Transverse colon (tissue), 4 donors: ENCODE measurements around the gene JAKMIP3. TPM values are rescaled to one million over a fixed set of nuclear protein-coding genes. Genes with fewer than 3 reads are reported as not detected.

Experiments
- DNase-seq: peaks from one replicate; pipeline ENCODE4 v3.0.0-alpha.2; 2019
- H3K27ac ChIP-seq, 4 donors: fragments of 200-600 bp; sonication (generic); 2 replicates each; pipeline ENCODE4 v1.5.1; 2016 to 2018; ENCODE audit warnings: inconsistent platforms in 4 of 4
- H3K27me3 ChIP-seq: fragments of 200-600 bp; sonication (generic); 2 replicates; pipeline ENCODE4 v1.5.1; 2017; ENCODE audit warnings: inconsistent platforms
- H3K36me3 ChIP-seq, 4 donors: fragments of 200-600 bp; sonication (generic); 2 replicates each; pipeline ENCODE4 v1.5.1; 2017 to 2019; ENCODE audit warnings: inconsistent platforms in 4 of 4
- H3K4me1 ChIP-seq, 4 donors: fragments of 200-600 bp; sonication (generic); 2 replicates each; pipeline ENCODE4 v1.5.1; 2017 to 2020; ENCODE audit warnings: inconsistent platforms in 4 of 4
- H3K4me3 ChIP-seq, 4 donors: fragments of 200-600 bp; sonication (generic); 1 replicate in 1 of 4; 2 replicates in 3 of 4; pipeline versions ENCODE4 v1.5.1 to v1.6.1; 2017 to 2019; ENCODE audit warnings: inconsistent platforms in 4 of 4
- H3K9me3 ChIP-seq, 2 donors: fragments of 200-600 bp; sonication (generic); 2 replicates each; pipeline ENCODE4 v1.5.1; 2017 to 2019; ENCODE audit warnings: inconsistent platforms in 2 of 2
- EP300 ChIP-seq: sonication (generic); formaldehyde crosslinking; IDR thresholded peaks from one replicate; pipeline ENCODE4 v1.6.1; 2017; ENCODE audit warnings: antibody characterized with exemption, low read depth
- POLR2A ChIP-seq: fragments of 450-650 bp; IDR thresholded peaks from one replicate; pipeline ENCODE4 v1.6.1; 2016; ENCODE audit warnings: antibody characterized with exemption, mild to moderate bottlenecking, moderate library complexity
- POLR2AphosphoS5 ChIP-seq, 3 donors: sonication (generic); formaldehyde crosslinking; IDR thresholded peaks; one replicate each; pipeline ENCODE4 v1.6.1; 2016; ENCODE audit warnings: antibody characterized with exemption in 3 of 3
- WGBS, 2 donors: methylation state at CpG; one replicate each; pipeline ENCODE4 v1.1.5; 2018; ENCODE audit warnings: low coverage in 1 of 2; 5-methylcytosine and 5-hydroxymethylcytosine counted together
- in situ Hi-C, 4 donors: fragments of 200-750 bp; cut with MboI; loops; one replicate each; pipeline versions ENCODE4 v1.15.0 to v1.15.1; 2017; ENCODE audit warnings: low sequenced_read_pairs in 3 of 4, low pct_ligation_motif_present in 1 of 4, low pct_unique_long_range_greater_than_20kb in 1 of 4
- intact Hi-C: fragments of 100-400 bp; cut with DNase I; formaldehyde crosslinking; loops from one replicate; pipeline ENCODE4 v1.15.1; 2023; ENCODE audit warnings: low total_unique reads
- total RNA-seq, 4 donors: library from RNA; depleted of rRNA; stranded (reverse); fragments of >200 nt; gene quantifications; one replicate each; pipeline ENCODE4 v1.1.0, GENCODE V29; 2016
- TF ChIP-seq, protein P1 (sequence below), 5 experiments: fragments of 200-600 bp in 3 of 5; fragments of 450-650 bp in 2 of 5; sonication (generic) in 3 of 5; IDR thresholded peaks; 1 replicate in 2 of 5; 2 replicates in 3 of 5; pipeline ENCODE4 v1.5.1; 2016 to 2017; ENCODE audit warnings: antibody characterized with exemption in 5 of 5, inconsistent platforms in 3 of 5, mild to moderate bottlenecking in 2 of 5, moderate library complexity in 1 of 5

The JAKMIP3 gene
- total RNA-seq, 4 donors from 2014 or later: 0.14 to 1.1 (median 0.28) TPM

- Histone ChIP-seq H3K27me3 (no peaks in the 10 kb centered on the region), H3K4me1 (no peaks in the 10 kb centered on the region), H3K36me3 (no peaks in the 10 kb centered on the region), H3K27ac (no peak overlapping the region), H3K4me3 (no peak overlapping the region), H3K9me3 (no peaks in the 10 kb centered on the region)
- in situ Hi-C loops (no loop called here), intact Hi-C loops (no loop called here)
- TF ChIP-seq EP300: no peak
- TF ChIP-seq, protein P1, sequence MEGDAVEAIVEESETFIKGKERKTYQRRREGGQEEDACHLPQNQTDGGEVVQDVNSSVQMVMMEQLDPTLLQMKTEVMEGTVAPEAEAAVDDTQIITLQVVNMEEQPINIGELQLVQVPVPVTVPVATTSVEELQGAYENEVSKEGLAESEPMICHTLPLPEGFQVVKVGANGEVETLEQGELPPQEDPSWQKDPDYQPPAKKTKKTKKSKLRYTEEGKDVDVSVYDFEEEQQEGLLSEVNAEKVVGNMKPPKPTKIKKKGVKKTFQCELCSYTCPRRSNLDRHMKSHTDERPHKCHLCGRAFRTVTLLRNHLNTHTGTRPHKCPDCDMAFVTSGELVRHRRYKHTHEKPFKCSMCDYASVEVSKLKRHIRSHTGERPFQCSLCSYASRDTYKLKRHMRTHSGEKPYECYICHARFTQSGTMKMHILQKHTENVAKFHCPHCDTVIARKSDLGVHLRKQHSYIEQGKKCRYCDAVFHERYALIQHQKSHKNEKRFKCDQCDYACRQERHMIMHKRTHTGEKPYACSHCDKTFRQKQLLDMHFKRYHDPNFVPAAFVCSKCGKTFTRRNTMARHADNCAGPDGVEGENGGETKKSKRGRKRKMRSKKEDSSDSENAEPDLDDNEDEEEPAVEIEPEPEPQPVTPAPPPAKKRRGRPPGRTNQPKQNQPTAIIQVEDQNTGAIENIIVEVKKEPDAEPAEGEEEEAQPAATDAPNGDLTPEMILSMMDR (IDR thresholded peaks at IDR 0.05): no peak
- no peak for TF ChIP-seq POLR2AphosphoS5 (IDR thresholded peaks at IDR 0.05)
- no peak for TF ChIP-seq POLR2A
- WGBS, 2 donors: 82 to 100% methylated on average over 2 to 40 of the region's 42 CpGs
- no peak for DNase-seq
These were observed 6.7 kb upstream of the JAKMIP3 start for GRCh38 chr10:132058793-132059759.

DNA sequence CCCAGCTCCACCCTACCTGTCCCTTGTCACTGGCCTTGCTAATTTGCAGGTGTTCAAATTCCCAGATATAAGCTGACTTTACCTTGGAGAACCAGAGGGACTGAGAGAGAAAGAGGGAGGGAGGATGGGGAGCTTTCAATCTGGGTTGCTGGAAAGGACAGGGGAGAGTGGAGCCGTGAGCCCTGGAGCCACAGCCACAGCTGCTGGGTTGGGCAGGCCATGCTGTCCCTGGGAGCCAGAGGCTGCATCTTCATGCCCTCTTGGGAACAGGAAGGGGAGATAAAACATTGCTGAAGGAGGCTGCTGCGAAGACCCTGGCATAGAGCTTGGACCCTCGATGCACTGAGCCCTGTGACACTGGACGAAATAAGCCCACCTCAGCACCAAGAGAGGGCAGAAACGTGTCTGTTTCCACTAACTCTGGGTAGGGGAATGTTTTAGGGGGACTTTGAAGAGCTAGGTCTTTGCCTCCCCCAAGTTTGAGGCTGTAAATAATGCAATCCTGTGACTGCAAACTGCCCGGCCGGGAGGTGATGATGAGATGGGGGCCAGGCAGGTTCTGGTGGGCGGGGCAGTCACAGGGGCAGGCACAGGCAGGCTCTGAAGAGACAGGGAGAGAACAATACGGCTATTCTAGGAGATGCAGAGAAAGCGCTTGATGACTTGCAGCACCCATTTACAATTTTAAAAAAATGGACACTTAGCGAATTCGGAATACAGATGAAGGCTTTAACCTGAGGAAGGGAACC, 5.8 kb upstream of the JAKMIP3 start:
- Histone ChIP-seq H3K9me3 (no peaks in the 10 kb centered on the region), H3K36me3 (no peaks in the 10 kb centered on the region), H3K27ac (no peak overlapping the region), H3K4me3 (no peak overlapping the region), H3K27me3 (peaks cover under 1% of the 10 kb centered on the region), H3K4me1 (no peaks in the 10 kb centered on the region)
- in situ Hi-C loops (no loop called here), intact Hi-C loops (no loop called here)
- no peak for DNase-seq
- WGBS, 2 donors: 44 to 68% methylated on average over 5 to 12 of the region's 12 CpGs
- TF ChIP-seq EP300 (no peak), POLR2A (no peak)

- intact Hi-C loops (no loop called here), in situ Hi-C loops (no loop called here)
- no peak overlapping the region for H3K4me3 ChIP-seq
- no peak overlapping the region for H3K27ac ChIP-seq
- H3K36me3 ChIP-seq: no peaks in the 10 kb centered on the region
- DNase-seq: no peak
- peaks cover 8% of the 10 kb centered on the region for H3K27me3 ChIP-seq
- WGBS, 2 donors: 88 to 92% methylated on average over 5 to 18 of the region's 18 CpGs
- peaks cover 0 to 7% (median 3%) of the 10 kb centered on the region in 4 donors for H3K4me1 ChIP-seq
- TF ChIP-seq, protein P1 (IDR thresholded peaks at IDR 0.05): no peak
- TF ChIP-seq POLR2A (no peak), POLR2AphosphoS5 (IDR thresholded peaks at IDR 0.05) (no peak), EP300 (no peak)
- H3K9me3 ChIP-seq: no peaks in the 10 kb centered on the region
These were observed 4.7 kb upstream of the JAKMIP3 start for GRCh38 chr10:132061030-132061429.

- TF ChIP-seq POLR2AphosphoS5 (IDR thresholded peaks at IDR 0.05): no peak
- TF ChIP-seq, protein P1 (IDR thresholded peaks at IDR 0.05): no peak
- no peak for TF ChIP-seq EP300
- no peak for TF ChIP-seq POLR2A
- 85% methylated on average over 6 of the region's 6 CpGs; no CpG with 5 or more reads in 1 of the 2 donors for WGBS, 2 donors
- intact Hi-C loops (no loop called here), in situ Hi-C loops (no loop called here)
- H3K4me1 ChIP-seq: peaks cover 0 to 10% (median 4%) of the 10 kb centered on the region in 4 donors
- no peak for DNase-seq
- H3K9me3 ChIP-seq: no peaks in the 10 kb centered on the region
- peaks cover 8% of the 10 kb centered on the region for H3K27me3 ChIP-seq
- H3K36me3 ChIP-seq: no peaks in the 10 kb centered on the region
- H3K4me3 ChIP-seq: no peak overlapping the region
- no peak overlapping the region for H3K27ac ChIP-seq
These were observed 4.3 kb upstream of the JAKMIP3 start for GRCh38 chr10:132061465-132061864.
